Calu3 (cell line): ENCODE data around the gene BCL2L1. TPM values are rescaled to one million over a fixed set of nuclear protein-coding genes. Genes with fewer than 3 reads are reported as not detected.

Experiments used
- BruUV-seq: library from RNA; stranded (reverse); fragments of 400-500 nt; replicated peaks from 2 replicates; lab custom pipeline; 2021; lab: Mats Ljungman, UMichigan
- CTCF ChIA-PET: fragments of 300-600 bp; sonication (Branson Sonifier 250); formaldehyde crosslinking; loops from one replicate; lab custom pipeline; 2022; ENCODE audit warnings: antibody characterized with exemption; lab: Charles Lee
- DNase-seq: peaks from one replicate; pipeline ENCODE4 v3.0.0; 2022
- H3K27ac Mint-ChIP-seq: one replicate; pipeline ENCODE4 v1.8.0; 2022; ENCODE audit warnings: mixed read lengths; ENCODE audit not compliant: unreplicated experiment
- H3K27me3 Mint-ChIP-seq: one replicate; pipeline ENCODE4 v1.8.0; 2022; ENCODE audit warnings: mixed read lengths; ENCODE audit not compliant: unreplicated experiment
- H3K36me3 Mint-ChIP-seq: one replicate; pipeline ENCODE4 v1.8.0; 2022; ENCODE audit warnings: mild to moderate bottlenecking, moderate library complexity, mixed read lengths; ENCODE audit not compliant: insufficient read depth, unreplicated experiment
- H3K4me1 Mint-ChIP-seq: one replicate; pipeline ENCODE4 v1.8.0; 2022; ENCODE audit warnings: mild to moderate bottlenecking, low read depth, mixed read lengths; ENCODE audit not compliant: unreplicated experiment
- H3K4me3 Mint-ChIP-seq: one replicate; pipeline ENCODE4 v1.8.0; 2022; ENCODE audit warnings: mild to moderate bottlenecking, low read depth, moderate library complexity, mixed read lengths; ENCODE audit not compliant: unreplicated experiment
- H3K9me3 Mint-ChIP-seq: one replicate; pipeline ENCODE4 v1.8.0; 2022; ENCODE audit warnings: low read depth, mixed read lengths; ENCODE audit not compliant: unreplicated experiment
- intact Hi-C: fragments of 100-400 bp; cut with micrococcal nuclease; formaldehyde crosslinking; loops from one replicate; pipeline ENCODE4 v1.10.0; 2022; ENCODE audit not compliant: unreplicated experiment
- total RNA-seq: library from RNA; stranded (reverse); gene quantifications from 2 replicates; pipeline ENCODE4 v1.2.3, GENCODE V29; 2022
- TF ChIP-seq, protein P1 (sequence below): fragments of 200-600 bp; IDR thresholded peaks from one replicate; pipeline ENCODE4 v1.8.0; 2022; ENCODE audit warnings: antibody characterized with exemption; ENCODE audit not compliant: unreplicated experiment

Gene BCL2L1
- total RNA-seq, 1 experiment from 2014 or later = 290 TPM

DNA sequence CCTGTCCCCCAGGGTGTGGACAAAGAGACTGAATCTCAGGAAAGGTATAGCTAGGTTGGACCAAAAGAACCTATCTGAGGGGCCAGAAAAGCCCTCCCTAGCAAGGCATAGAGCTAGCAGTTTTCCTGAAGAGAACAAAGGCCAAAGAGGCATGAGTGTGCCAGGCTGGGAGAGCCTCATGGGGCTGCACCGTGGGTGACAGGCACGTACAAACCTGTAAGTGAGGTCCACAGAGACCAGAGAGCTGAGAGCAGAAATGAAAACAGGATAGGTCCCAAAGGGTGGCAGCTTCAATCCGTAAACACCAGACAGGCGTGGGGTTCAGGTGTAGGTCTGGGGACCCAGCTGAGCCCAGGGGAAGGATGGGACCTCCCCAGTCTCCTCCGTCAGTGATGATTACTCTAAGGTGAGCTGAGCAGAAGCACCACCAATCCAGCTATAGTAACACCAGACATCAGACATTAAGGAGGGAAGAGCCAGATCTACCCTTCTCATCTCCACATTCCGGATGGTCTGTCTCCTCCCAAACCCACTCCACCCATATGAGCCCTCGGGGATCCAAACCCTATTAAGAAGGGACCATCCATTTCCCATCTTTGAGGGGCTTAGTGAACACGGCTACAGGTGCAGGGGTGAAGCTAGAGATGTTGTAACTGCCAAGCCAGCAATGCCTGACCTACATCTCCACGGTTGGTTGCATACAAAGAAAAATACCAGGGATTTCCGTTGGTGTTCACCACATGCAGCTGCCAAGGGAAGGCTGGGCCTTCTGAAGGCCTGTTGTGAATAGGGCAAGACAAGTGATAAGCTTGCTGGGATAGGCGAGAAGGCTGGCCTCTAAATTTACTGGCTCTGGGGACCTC lies 38.3 kb downstream of the BCL2L1 start:
- no TSS peak for BruUV-seq
- H3K9me3 Mint-ChIP-seq = no peaks in the 10 kb centered on the region
- TF ChIP-seq, protein P1, sequence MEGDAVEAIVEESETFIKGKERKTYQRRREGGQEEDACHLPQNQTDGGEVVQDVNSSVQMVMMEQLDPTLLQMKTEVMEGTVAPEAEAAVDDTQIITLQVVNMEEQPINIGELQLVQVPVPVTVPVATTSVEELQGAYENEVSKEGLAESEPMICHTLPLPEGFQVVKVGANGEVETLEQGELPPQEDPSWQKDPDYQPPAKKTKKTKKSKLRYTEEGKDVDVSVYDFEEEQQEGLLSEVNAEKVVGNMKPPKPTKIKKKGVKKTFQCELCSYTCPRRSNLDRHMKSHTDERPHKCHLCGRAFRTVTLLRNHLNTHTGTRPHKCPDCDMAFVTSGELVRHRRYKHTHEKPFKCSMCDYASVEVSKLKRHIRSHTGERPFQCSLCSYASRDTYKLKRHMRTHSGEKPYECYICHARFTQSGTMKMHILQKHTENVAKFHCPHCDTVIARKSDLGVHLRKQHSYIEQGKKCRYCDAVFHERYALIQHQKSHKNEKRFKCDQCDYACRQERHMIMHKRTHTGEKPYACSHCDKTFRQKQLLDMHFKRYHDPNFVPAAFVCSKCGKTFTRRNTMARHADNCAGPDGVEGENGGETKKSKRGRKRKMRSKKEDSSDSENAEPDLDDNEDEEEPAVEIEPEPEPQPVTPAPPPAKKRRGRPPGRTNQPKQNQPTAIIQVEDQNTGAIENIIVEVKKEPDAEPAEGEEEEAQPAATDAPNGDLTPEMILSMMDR = no peak
- no peak for DNase-seq
- no peak overlapping the region for H3K4me3 Mint-ChIP-seq
- CTCF ChIA-PET = interaction anchor here (1.1 to 3.5 kb wide), 5 partner anchors 12 to 39 kb away, joined by 3 to 13 read pairs (median 4); partner anchors contain the start of gene BCL2L1
- intact Hi-C loops = no loop called here
- H3K4me1 Mint-ChIP-seq = peaks cover 86% of the 10 kb centered on the region
- H3K36me3 Mint-ChIP-seq = peaks cover 98% of the 10 kb centered on the region
- no peaks in the 10 kb centered on the region for H3K27me3 Mint-ChIP-seq
- H3K27ac Mint-ChIP-seq = peak overlapping the region; percentile 37

DNA sequence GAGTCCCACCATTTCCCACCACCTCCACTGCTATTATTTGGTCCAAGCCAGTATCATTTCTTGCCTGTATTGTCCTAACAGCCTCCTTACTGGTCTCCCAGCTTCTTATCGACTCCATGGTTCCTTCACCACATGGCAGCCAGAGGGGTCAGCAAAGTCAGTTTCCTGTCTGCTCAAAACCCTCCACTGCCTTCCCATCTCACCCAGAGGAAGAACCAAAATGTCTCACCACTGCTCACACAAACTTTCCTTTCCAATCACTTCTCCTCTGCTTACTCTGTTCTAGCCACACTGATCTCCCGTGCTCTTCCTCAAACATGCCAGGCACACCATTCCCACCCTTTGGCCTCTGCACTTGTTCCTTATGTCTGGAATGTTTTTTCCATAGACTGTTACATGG lies 39.7 kb downstream of the BCL2L1 start:
- no peaks in the 10 kb centered on the region for H3K27me3 Mint-ChIP-seq
- peak overlapping the region; percentile 9 for H3K27ac Mint-ChIP-seq
- no TSS peak for BruUV-seq
- CTCF ChIA-PET = interaction anchor here (0.5 to 3.5 kb wide), 3 partner anchors 13 to 40 kb away, joined by 3 to 13 read pairs (median 7); partner anchors contain the start of gene BCL2L1
- DNase-seq = no peak
- no peak overlapping the region for H3K4me3 Mint-ChIP-seq
- H3K36me3 Mint-ChIP-seq = peaks cover 99% of the 10 kb centered on the region
- intact Hi-C loops = no loop called here
- no peaks in the 10 kb centered on the region for H3K9me3 Mint-ChIP-seq
- H3K4me1 Mint-ChIP-seq = peaks cover 87% of the 10 kb centered on the region
- TF ChIP-seq, protein P1 = no peak

DNA sequence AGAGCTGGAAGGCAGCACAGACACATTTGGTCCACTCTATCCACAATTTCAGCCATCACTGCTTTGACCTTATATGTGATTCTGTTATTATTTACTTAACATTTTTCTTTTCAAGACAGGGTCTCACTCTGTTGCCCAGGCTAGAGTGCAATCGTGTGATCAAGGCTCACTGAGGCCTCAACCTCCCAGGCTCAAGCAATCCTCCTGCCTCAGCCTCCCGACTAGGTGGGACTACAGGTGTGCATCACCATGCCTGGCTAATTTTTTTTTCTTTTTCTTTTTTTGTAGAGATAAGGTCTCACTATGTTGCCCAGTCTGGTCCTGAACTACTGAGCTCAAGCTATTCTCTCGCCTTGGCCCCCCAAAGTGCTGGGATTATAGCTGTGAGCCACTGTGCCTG lies 40.3 kb downstream of the BCL2L1 start:
- CTCF ChIA-PET = interaction anchor here (0.5 to 3.5 kb wide), 3 partner anchors 13 to 41 kb away, joined by 3 to 13 read pairs (median 7); partner anchors contain the start of gene BCL2L1
- no peaks in the 10 kb centered on the region for H3K9me3 Mint-ChIP-seq
- peak overlapping the region; percentile 56 for H3K27ac Mint-ChIP-seq
- no TSS peak for BruUV-seq
- H3K4me1 Mint-ChIP-seq = peaks cover 92% of the 10 kb centered on the region
- peaks cover 99% of the 10 kb centered on the region for H3K36me3 Mint-ChIP-seq
- no peak for DNase-seq
- TF ChIP-seq, protein P1 = no peak
- no peak overlapping the region for H3K4me3 Mint-ChIP-seq
- H3K27me3 Mint-ChIP-seq = no peaks in the 10 kb centered on the region
- intact Hi-C loops = no loop called here

- TF ChIP-seq, protein P1 = no peak
- peaks cover 99% of the 10 kb centered on the region for H3K36me3 Mint-ChIP-seq
- no peaks in the 10 kb centered on the region for H3K9me3 Mint-ChIP-seq
- no peaks in the 10 kb centered on the region for H3K27me3 Mint-ChIP-seq
- CTCF ChIA-PET = interaction anchor here (1.4 to 3.5 kb wide), 2 partner anchors 12 to 42 kb away, joined by 3 to 13 read pairs; partner anchors contain the start of gene BCL2L1
- no peak for DNase-seq
- H3K27ac Mint-ChIP-seq = peak overlapping the region; percentile 56
- peaks cover 93% of the 10 kb centered on the region for H3K4me1 Mint-ChIP-seq
- intact Hi-C loops = no loop called here
- H3K4me3 Mint-ChIP-seq = no peak overlapping the region
- no TSS peak for BruUV-seq
Observed at GRCh38 chr20:31681769-31682168, 40.9 kb downstream of the BCL2L1 start.
